Activated naive CD8-positive, alpha-beta T cell treated with anti-CD3 and anti-CD28 coated beads, Interleukin-2, amount 10 ng/mL, durations not matched to agents 7 days and 5 days (primary cell): ENCODE results near the gene PRSS16. TPM values are rescaled to one million over a fixed set of nuclear protein-coding genes. Genes with fewer than 3 reads are reported as not detected.

Source experiments
- ATAC-seq: fragments of 150-1000 bp; cut with Tn5 transposase; one replicate; pipeline ENCODE4 v1.10.0; 2021; ENCODE audit warnings: low read depth, moderate library complexity
- POLR2A ChIA-PET: fragments of 350-600 bp; sonication (Branson Sonifier 250); formaldehyde crosslinking; loops from one replicate; lab custom pipeline; 2021; ENCODE audit warnings: antibody characterized with exemption; lab: Charles Lee
- DNase-seq: peaks from one replicate; pipeline ENCODE4 v3.0.0; 2021
- H3K27ac Mint-ChIP-seq: one replicate; pipeline ENCODE4 v1.8.0; 2022; ENCODE audit warnings: mild to moderate bottlenecking, mixed read lengths
- H3K27me3 Mint-ChIP-seq: one replicate; pipeline ENCODE4 v1.8.0; 2022; ENCODE audit warnings: mild to moderate bottlenecking, moderate library complexity, mixed read lengths
- H3K36me3 Mint-ChIP-seq: one replicate; pipeline ENCODE4 v1.8.0; 2021; ENCODE audit warnings: mild to moderate bottlenecking, mixed read lengths
- H3K4me1 Mint-ChIP-seq: one replicate; pipeline ENCODE4 v1.8.0; 2021; ENCODE audit warnings: mixed read lengths
- H3K4me3 Mint-ChIP-seq: one replicate; pipeline ENCODE4 v1.8.0; 2022; ENCODE audit warnings: mild to moderate bottlenecking, moderate library complexity, mixed read lengths
- H3K9me3 Mint-ChIP-seq: one replicate; pipeline ENCODE4 v1.8.0; 2021; ENCODE audit warnings: mixed read lengths
- total RNA-seq, 2 experiments: library from RNA; stranded (reverse); gene quantifications; one replicate each; pipeline ENCODE4 v1.2.3, GENCODE V29; 2021

PRSS16 gene
- total RNA-seq, 2 experiments from 2014 or later: 0.86 to 1.4 TPM

GRCh38 chr6:27296106-27296783, 48.7 kb downstream of the PRSS16 start:
- Mint-ChIP-seq H3K36me3 (peaks cover 5% of the 10 kb centered on the region), H3K4me1 (peaks cover 13% of the 10 kb centered on the region), H3K4me3 (no peak overlapping the region), H3K27ac (peak overlapping the region; percentile 61), H3K9me3 (peaks cover 24% of the 10 kb centered on the region), H3K27me3 (peaks cover 63% of the 10 kb centered on the region)
- no peak for ATAC-seq
- no peak for DNase-seq
- POLR2A ChIA-PET: no interaction called here

- H3K9me3 Mint-ChIP-seq: peaks cover 19% of the 10 kb centered on the region
- peaks cover 2% of the 10 kb centered on the region for H3K36me3 Mint-ChIP-seq
Observed at GRCh38 chr6:27297484-27297856, 50.0 kb downstream of the PRSS16 start.

GRCh38 chr6:27297857-27298730, 50.6 kb downstream of the PRSS16 start:
- DNase-seq (no peak), ATAC-seq (no peak)
- POLR2A ChIA-PET: no interaction called here
- Mint-ChIP-seq H3K27me3 (peaks cover 71% of the 10 kb centered on the region), H3K4me3 (peak overlapping the region; percentile 3), H3K9me3 (peaks cover 22% of the 10 kb centered on the region), H3K36me3 (peaks cover 2% of the 10 kb centered on the region), H3K4me1 (peaks cover 13% of the 10 kb centered on the region), H3K27ac (peak overlapping the region; percentile 42)

More at GRCh38 chr6:27297484-27297856, 50.0 kb downstream of the PRSS16 start:
- POLR2A ChIA-PET: no interaction called here
- Mint-ChIP-seq H3K4me1 (peaks cover 13% of the 10 kb centered on the region), H3K27me3 (peaks cover 66% of the 10 kb centered on the region), H3K27ac (peak overlapping the region; percentile 42), H3K4me3 (peak overlapping the region; percentile 3)
- ATAC-seq: no peak
- DNase-seq: no peak

GRCh38 chr6:27303613-27304272, 56.2 kb downstream of the PRSS16 start:
- POLR2A ChIA-PET: no interaction called here
- no peaks in the 10 kb centered on the region for H3K36me3 Mint-ChIP-seq
- H3K27ac Mint-ChIP-seq: no peak overlapping the region
- no peak for DNase-seq
- H3K4me1 Mint-ChIP-seq: peaks cover 2% of the 10 kb centered on the region
- H3K27me3 Mint-ChIP-seq: peaks cover 62% of the 10 kb centered on the region
- ATAC-seq: no peak
- peaks cover 12% of the 10 kb centered on the region for H3K9me3 Mint-ChIP-seq
- no peak overlapping the region for H3K4me3 Mint-ChIP-seq

Other genes with a start within 250 kb of the PRSS16 start
- not detected for gene POM121L2, start 64.6 kb downstream of the PRSS16 start, total RNA-seq
- 1 to 10 TPM; 3.9 to 4.2 TPM for gene ZNF391, start 141.1 kb downstream of the PRSS16 start, total RNA-seq
- gene ZNF184, start 225.4 kb downstream of the PRSS16 start, total RNA-seq: 10 to 100 TPM; 13.1 to 14.1 TPM